Activated CD4-positive, alpha-beta T cell treated with anti-CD3 and anti-CD28 coated beads for 1 hour (primary cell): Measurements from ENCODE around the gene MYLK3.
"Not testable (repeated sequence)": the region's sequence is repeated elsewhere in the genome, so short reads cannot be mapped to it uniquely, and the experiment has no call there.

Experiments
- DNase-seq: peaks from one replicate; pipeline ENCODE4 v3.0.0-alpha.2; 2020

Gene MYLK3

DNA sequence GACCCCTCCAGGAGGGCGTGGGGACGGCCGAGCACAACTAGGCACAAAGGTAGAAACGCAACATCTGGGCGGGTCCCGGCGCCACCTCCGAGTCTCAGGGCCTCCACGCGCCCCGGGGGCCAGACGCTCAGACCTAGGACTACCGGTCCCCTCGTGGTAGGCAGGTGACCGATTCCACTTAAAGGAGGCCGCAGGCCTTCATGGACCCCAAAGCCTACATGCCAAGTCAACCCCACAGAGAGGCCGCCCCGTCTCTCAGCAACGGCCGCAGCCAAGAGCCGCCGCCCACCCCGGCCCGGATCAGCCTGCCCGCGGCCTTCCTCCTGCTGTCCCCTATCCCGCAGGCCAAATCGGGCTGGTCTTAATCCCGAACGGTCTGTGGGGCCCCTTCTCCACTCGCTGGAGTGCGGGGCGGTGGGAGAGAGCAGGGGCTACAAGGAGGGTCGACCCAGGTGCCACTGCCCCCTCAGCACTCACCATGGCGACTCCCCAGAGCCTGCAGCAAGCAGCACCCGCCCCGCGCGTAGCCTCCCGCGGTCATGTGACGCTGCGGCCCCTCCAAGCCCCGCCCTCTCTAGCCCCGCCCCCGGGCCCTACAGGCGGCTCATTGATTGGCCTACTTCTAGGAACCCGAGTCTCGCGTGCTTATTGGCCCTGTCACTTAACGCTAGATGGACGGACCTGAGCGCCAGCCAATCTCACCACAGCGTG lies 59.3 kb downstream of the MYLK3 start, which contains the start of gene VPS35:
TSS of gene VPS35 (minus strand) at position 525 of the 711 bp plus-strand sequence. CDS start at position 480, 45 bp downstream.
- DNase-seq = peak; percentile 98

- DNase-seq = no peak
These were observed 60.0 kb downstream of the MYLK3 start for GRCh38 chr16:46688101-46688653.

DNA sequence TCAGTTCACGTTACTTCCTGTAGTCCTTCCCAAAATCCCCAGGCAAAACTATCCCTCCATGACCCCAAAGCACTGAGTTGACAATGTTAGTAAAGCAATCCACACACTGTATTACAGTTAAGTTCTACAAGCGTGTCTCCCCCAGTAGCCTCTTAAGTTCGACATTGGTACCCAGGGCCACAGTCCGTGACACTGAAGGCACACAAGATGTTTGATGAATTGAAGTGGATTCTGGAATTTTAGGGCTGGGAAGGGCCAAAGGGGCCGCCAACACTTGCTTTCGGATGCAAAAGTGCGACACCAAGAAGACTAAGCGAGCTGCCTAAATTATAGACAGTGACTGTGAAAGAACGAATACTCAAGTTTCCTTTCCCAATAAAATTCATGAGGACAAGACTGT lies 60.7 kb downstream of the MYLK3 start:
- DNase-seq = no peak

- DNase-seq = no peak
These were observed 61.2 kb downstream of the MYLK3 start for GRCh38 chr16:46686815-46687473.

DNA sequence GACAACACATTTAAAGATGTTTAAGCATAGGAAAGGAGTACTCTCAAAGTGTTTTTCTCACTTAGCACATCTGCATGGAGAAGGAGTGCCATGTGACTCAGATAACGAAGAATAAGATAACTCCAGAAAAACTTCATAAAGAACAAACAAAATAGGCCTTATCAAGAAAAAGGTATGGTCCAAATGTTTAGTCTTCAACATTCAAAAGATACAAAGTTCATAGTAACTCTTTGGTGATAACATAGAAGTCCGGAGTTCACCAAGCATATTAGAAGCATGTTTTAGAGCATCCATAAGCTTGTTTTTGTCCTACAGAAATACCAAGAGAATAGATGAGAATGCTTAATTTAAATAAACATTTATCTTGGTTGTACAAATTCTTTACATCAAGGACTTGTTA lies 66.3 kb downstream of the MYLK3 start:
- DNase-seq = not testable (repeated sequence)

DNA sequence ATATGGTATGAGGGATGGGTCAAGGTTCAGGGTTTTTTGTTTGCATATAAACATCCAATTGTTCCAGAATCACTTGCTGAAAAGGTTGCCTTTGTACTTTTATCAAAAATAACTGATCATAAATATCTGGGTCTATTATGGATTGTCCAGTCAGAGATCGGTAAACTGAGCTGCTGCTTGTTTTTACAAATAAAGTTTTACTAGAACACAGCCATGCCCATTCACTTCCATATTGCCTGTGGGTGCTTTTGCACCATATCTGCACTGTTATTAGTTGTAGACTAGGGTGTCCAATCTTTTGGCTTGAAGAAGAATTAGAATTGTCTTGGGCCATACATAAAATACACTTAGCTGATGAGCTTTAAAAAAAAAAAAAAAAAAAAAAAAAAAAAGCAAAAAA lies 70.2 kb downstream of the MYLK3 start:
- not testable (repeated sequence) for DNase-seq

DNA sequence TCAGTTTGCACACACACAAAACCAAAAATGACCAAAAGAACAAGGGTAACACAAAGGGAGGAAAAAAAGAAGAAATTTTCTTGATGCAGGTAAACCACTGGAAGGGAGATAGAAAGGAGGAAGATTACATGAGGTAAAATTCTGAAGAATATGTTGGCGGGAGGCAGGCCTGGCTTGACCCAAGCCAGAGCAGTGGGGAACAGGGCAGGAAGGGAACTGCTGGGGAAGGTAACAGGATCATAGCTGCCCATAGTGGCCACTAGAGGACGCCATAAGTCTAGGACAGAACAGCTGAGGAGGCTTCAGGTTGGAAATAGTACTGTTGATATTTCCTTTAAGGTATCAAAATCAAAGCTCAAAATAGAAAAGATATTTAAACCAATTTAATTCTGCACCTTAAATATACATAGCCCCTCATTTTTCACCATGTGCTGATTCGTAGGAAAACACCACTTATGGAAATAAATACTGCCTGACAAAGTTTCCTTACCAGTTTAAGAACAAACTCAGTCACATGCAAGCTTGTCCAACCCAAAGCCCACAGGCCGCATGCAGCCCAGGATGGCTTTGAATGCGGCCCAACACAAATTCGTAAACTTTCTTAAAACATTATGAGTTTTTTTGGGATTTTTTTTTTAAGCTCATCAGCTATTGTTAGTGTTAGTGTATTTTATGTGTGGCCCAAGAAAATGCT lies 74.7 kb downstream of the MYLK3 start:
- DNase-seq = peak; percentile 13

- DNase-seq = no peak
These were observed 86.0 kb downstream of the MYLK3 start for GRCh38 chr16:46662123-46662522.

DNA sequence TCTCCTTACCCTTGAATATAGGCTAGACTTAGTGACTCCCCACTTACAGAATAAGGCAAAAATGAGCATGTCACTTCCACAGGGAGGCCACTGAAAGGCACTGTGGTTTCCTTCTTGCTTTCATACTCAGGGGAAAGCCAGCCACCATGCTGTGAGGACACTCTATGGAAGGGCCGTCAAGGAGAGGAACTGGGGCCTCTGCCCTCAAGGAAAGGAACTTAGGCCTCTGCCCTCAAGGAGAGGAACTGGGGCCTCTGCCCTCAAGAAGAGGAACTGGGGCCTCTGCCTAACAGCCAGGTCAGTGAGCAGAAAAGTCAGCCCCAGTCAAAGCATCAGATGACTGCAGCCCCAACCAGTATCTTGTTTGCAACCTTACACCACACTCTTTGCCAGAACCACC lies 89.2 kb downstream of the MYLK3 start:
- no peak for DNase-seq
